Measurements from ENCODE around the gene GSTA3. TPM values are rescaled to one million over a fixed set of nuclear protein-coding genes. Genes with fewer than 3 reads are reported as not detected.
A peak's percentile ranks its signal among the peaks of the same experiment; 100 is the strongest.
"Not testable (repeated sequence)": the region's sequence is repeated elsewhere in the genome, so short reads cannot be mapped to it uniquely, and the experiment has no call there.

Gene GSTA3
- total and polyA plus RNA-seq, 8 donors = not detected

DNA sequence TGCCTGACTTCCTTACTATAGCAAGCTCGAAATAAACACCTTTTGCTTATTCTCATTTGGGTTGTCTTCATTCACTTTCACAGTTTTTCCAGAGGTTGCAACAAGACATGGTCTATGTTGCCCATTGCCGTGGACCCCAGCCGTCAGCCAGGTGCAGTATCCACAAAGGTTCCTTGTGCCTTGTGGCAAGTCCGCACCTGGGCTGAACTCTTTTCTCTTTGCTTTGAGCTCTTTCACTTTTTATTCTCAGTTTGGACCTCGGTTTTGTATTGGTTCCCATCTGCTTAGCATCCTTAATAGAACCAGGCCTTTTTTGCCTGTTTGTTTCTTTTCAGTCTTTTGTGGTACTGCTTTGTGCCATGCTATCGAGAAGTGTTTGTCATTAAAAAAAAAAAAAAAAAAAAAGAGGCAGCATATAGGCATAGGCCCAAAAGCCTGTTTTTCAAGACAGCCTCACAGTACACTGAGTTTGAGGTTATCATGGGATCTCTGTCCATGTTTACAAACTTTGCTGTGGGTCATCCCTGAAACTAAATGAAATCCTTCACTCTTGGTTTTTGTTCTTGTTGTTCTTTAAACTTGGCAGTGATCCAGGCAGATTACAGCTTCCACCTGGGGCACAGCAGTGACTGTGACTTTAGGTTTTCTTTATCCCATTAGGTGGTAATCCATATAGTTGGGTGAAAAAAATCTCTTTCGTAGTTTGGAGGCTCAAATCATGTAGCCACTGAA lies 33.3 kb downstream of the GSTA3 start:
- H3K27me3 ChIP-seq = no peaks in the 10 kb centered on the region
- intact Hi-C loops (cut with DNase I) = loop anchor here in 1 of 3 donors (10.0 kb wide), 1 partner anchor 119 kb away; the partner anchor contains the start of gene GSTA4
- 79 to 80% methylated on average over 7 of the region's 7 CpGs for WGBS, 2 donors
- no peak for DNase-seq
- ATAC-seq = peak in 2 of 4 donors; percentile 12 to 33
- no peaks in the 10 kb centered on the region for H3K9me3 ChIP-seq
- no peaks in the 10 kb centered on the region for H3K4me1 ChIP-seq
- FAIRE-seq = no peak
- TF ChIP-seq CTCF (IDR thresholded peaks at IDR 0.05) = no peak
- H3K36me3 ChIP-seq = no peaks in the 10 kb centered on the region
- no peak overlapping the region for H3K4me3 ChIP-seq
- no peak overlapping the region for H3K27ac ChIP-seq

DNA sequence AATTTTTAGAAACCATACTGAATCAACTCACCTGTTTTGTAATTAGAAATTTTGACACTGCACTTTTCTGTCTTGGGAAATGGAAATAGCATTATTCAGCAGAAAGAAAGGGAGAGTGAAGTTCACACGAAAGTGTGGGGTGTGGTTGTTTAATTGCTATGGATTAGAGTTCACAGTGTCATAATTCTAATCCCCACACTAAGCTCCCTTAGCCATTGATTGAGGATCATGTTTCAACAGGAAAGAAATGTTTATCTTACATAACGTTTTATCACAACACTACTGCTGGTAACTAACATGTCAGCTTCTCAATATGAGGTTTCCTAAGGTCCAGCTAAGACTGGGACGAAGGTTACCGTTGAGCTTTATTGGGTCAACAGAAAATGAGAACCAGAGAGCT lies 37.5 kb downstream of the GSTA3 start:
- Histone ChIP-seq H3K27me3 (no peaks in the 10 kb centered on the region), H3K27ac (no peak overlapping the region), H3K4me1 (no peaks in the 10 kb centered on the region), H3K9me3 (no peaks in the 10 kb centered on the region), H3K4me3 (no peak overlapping the region), H3K36me3 (no peaks in the 10 kb centered on the region)
- intact Hi-C loops (cut with DNase I) = loop anchor here in 1 of 3 donors (10.0 kb wide), 1 partner anchor 123 kb away; the partner anchor contains the start of gene GSTA4
- DNase-seq = no peak
- no peak for TF ChIP-seq CTCF (IDR thresholded peaks at IDR 0.05)
- WGBS, 2 donors = 22 to 27% methylated on average over 4 of the region's 4 CpGs
- no peak for FAIRE-seq
- ATAC-seq = peak in 1 of 4 donors; percentile 28

DNA sequence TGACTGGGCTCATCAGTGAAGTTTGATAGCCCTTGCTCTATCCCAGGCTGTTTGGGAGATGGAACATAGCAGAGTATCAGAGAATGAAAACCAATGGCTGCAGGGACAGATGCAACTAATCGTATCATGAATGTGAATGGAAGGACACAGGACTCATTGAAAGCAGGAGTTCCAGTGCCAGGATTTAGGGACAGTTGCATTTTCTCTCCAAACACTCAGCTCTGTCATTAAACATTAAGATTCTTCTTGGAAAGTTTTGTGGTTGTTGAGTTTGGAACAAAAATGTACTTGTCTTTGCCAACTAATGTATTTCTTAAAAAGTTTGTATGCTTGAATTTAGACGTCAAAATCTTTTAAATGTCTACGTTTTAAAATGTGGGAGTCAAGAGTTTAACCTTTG lies 37.9 kb downstream of the GSTA3 start:
- ATAC-seq (no peak), DNase-seq (no peak), FAIRE-seq (no peak)
- intact Hi-C loops (cut with DNase I) = loop anchor here in 1 of 3 donors (10.0 kb wide), 1 partner anchor 123 kb away; the partner anchor contains the start of gene GSTA4
- TF ChIP-seq CTCF (IDR thresholded peaks at IDR 0.05) = no peak
- H3K27me3 ChIP-seq = no peaks in the 10 kb centered on the region
- no peaks in the 10 kb centered on the region for H3K9me3 ChIP-seq
- no peaks in the 10 kb centered on the region for H3K4me1 ChIP-seq
- H3K4me3 ChIP-seq = no peak overlapping the region
- H3K36me3 ChIP-seq = no peaks in the 10 kb centered on the region
- 50 to 68% methylated on average over 3 of the region's 3 CpGs for WGBS, 2 donors
- H3K27ac ChIP-seq = no peak overlapping the region

DNA sequence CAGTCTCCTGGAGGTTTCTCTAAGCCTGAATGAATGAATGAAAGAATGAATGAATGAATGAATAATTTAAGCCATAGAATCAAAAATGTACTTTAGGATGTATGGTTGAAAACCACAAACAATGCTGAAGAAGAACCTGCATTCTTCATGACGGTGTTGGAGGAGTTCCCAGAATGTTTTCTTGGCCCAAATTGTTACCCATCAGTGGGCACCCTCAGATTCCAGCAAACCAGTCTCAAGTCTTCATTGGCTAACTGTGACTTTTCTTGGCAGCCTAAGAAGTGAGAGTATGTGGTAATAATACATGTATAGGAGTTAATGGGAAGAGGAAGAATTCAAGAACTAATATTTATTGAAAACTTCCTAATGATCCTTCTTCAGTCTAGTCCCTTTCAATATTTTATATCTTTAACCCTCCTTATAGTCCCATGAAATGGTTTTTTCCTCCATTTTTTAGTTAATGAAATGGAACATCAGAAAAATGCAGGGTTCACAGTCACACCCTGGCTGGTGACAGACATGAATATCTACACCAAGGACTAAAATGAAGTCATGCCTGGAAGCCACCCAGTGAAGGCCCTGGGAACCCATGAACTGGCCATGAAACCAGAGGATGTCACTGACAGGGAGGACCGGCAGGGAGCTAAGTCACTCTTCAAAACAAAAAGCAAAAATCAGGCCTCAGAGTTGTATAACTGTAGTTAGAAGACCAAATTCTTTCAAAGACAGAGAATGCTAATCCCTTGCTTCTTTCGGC lies 39.0 kb downstream of the GSTA3 start:
- WGBS, 2 donors = 91 to 93% methylated on average over 3 of the region's 3 CpGs
- not testable (repeated sequence) for ATAC-seq, FAIRE-seq, H3K27ac ChIP-seq, DNase-seq, H3K27me3 ChIP-seq, H3K4me3 ChIP-seq, H3K4me1 ChIP-seq, H3K9me3 ChIP-seq, H3K36me3 ChIP-seq
- intact Hi-C loops (cut with DNase I) = loop anchor here in 1 of 3 donors (10.0 kb wide), 1 partner anchor 124 kb away; the partner anchor contains the start of gene GSTA4

DNA sequence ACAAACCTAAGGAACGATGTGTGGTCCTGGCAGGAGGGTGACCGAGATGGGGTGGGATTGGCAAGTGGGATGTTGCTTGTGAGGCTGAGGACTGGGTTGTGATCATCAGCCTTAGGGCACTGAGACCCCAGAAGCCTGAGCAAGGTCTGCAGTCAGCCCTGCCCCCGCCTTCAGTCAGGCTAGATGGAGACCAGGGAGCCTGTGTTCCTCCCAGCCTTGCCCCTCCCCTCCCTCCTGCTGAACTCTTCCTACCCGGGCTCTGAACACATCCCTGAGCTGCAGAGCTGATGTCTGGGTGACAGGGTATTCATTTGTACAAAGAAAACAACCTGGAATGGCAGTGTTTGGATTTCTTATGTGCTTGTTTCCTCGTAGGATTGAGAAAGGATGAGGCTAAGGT lies 40.6 kb downstream of the GSTA3 start:
- intact Hi-C loops (cut with DNase I); ATAC-seq; H3K27ac ChIP-seq; H3K36me3 ChIP-seq; H3K27me3 ChIP-seq; H3K9me3 ChIP-seq; DNase-seq; H3K4me1 ChIP-seq; H3K4me3 ChIP-seq; FAIRE-seq: not testable (repeated sequence)
- WGBS, 2 donors = 72 to 81% methylated on average over 5 of the region's 5 CpGs

Measured in pancreas (tissue), 10 donors.